ENCODE measurements around the gene AFP. TPM values are rescaled to one million over a fixed set of nuclear protein-coding genes. Genes with fewer than 3 reads are reported as not detected.
A peak's percentile ranks its signal among the peaks of the same experiment; 100 is the strongest.

AFP gene
- total and polyA plus RNA-seq, 2 of the 13 experiments (the other 11 are each of a cell fraction or from before 2014, with no cell fraction given), result 9,434 to 13,105 TPM

GRCh38 chr4:73404042-73404441, 32.0 kb upstream of the AFP start, which contains the start of gene ALB (continued):
- TF ChIP-seq GABPA (IDR thresholded peaks at IDR 0.05; ENCODE audit: low read depth, low read length), result no peak
- no peak; the same call in 1 of the 2 replicates for TF ChIP-seq GABPA (CRISPR knock-in tag; IDR thresholded peaks at IDR 0.05; ENCODE audit: low read depth)
- peak; percentile 17; the same call in 1 of the 2 replicates for TF ChIP-seq TOE1 (CRISPR knock-in tag; IDR thresholded peaks at IDR 0.05)
- TF ChIP-seq ZNF567 (CRISPR knock-in tag; IDR thresholded peaks at IDR 0.05; ENCODE audit: borderline replicate concordance), result no peak
- no peak for TF ChIP-seq NFKBIZ (CRISPR knock-in tag; IDR thresholded peaks at IDR 0.05)
- TF ChIP-seq ZNF552 (CRISPR knock-in tag; IDR thresholded peaks at IDR 0.05; ENCODE audit: borderline replicate concordance), result no peak
- peak; percentile 97 for TF ChIP-seq MED8 (CRISPR knock-in tag; IDR thresholded peaks at IDR 0.05; ENCODE audit: insufficient replicate concordance)
- TF ChIP-seq ATF2 (CRISPR knock-in tag; IDR thresholded peaks at IDR 0.05), result peak; percentile 80
- no peak for TF ChIP-seq ETS1 (CRISPR knock-in tag; IDR thresholded peaks at IDR 0.05)
- TF ChIP-seq NFE2L2 (IDR thresholded peaks at IDR 0.05; ENCODE audit: low read length), result no peak
- TF ChIP-seq ZNF124 (CRISPR knock-in tag; IDR thresholded peaks at IDR 0.05), result peak; percentile 90; the same call in 1 of the 2 replicates
- TF ChIP-seq ZNF432 (CRISPR knock-in tag; IDR thresholded peaks at IDR 0.05; ENCODE audit: borderline replicate concordance), result no peak
- no peak for TF ChIP-seq HIC2 (CRISPR knock-in tag; IDR thresholded peaks at IDR 0.05; ENCODE audit: low read depth)
- no peak for TF ChIP-seq ZNF18 (CRISPR knock-in tag; IDR thresholded peaks at IDR 0.05; ENCODE audit: insufficient replicate concordance)
- no peak; the same call in 1 of the 2 replicates for TF ChIP-seq IKZF5 (CRISPR knock-in tag; IDR thresholded peaks at IDR 0.05)
- TF ChIP-seq ZNF530 (CRISPR knock-in tag; IDR thresholded peaks at IDR 0.05; ENCODE audit: low read depth), result no peak
- TF ChIP-seq PCBP1 (IDR thresholded peaks at IDR 0.05; ENCODE audit: borderline replicate concordance, low read depth, low read length), result no peak
- TF ChIP-seq CREB1 (IDR thresholded peaks at IDR 0.05), result no peak
- no peak for TF ChIP-seq CREB1 (CRISPR knock-in tag; IDR thresholded peaks at IDR 0.05)
- TF ChIP-seq ZNF33B (CRISPR knock-in tag; IDR thresholded peaks at IDR 0.05), result no peak
